Lung (tissue), 12 donors: Measurements from ENCODE around the gene ERBB4. TPM values are rescaled to one million over a fixed set of nuclear protein-coding genes. Genes with fewer than 3 reads are reported as not detected.

Experiments
- ATAC-seq: fragments of 200-7000 bp; cut with Tn5 transposase; one replicate; pipeline ENCODE4 v1.9.1; 2020; ENCODE audit warnings: moderate number of reproducible peaks; ENCODE audit not compliant: insufficient read depth, low FRiP score
- DNase-seq, 3 donors: peaks; one replicate each; pipeline ENCODE4 v3.0.0-alpha.2; 2013 to 2017
- H3K27ac ChIP-seq, 2 donors: one replicate each; pipeline ENCODE4 v1.5.1; 2013; ENCODE audit warnings: mild to moderate bottlenecking in 2 of 2, moderate library complexity in 2 of 2, control low read depth in 1 of 2, inconsistent platforms in 1 of 2, low read depth in 1 of 2, low read length in 1 of 2
- H3K27me3 ChIP-seq, 3 donors: one replicate each; pipeline ENCODE4 v1.5.1; 2013; ENCODE audit warnings: low read length in 2 of 3; ENCODE audit not compliant: control insufficient read depth in 3 of 3, insufficient read depth in 3 of 3
- H3K36me3 ChIP-seq, 4 donors: one replicate each; pipeline ENCODE4 v1.5.1; 2013; ENCODE audit warnings: low read length in 4 of 4, mild to moderate bottlenecking in 1 of 4, moderate library complexity in 1 of 4; ENCODE audit not compliant: control insufficient read depth in 4 of 4, insufficient read depth in 4 of 4
- H3K4me1 ChIP-seq, 5 donors: one replicate each; pipeline ENCODE4 v1.5.1; 2013; ENCODE audit warnings: low read length in 5 of 5, mild to moderate bottlenecking in 2 of 5, moderate library complexity in 1 of 5; ENCODE audit not compliant: control insufficient read depth in 5 of 5, insufficient read depth in 5 of 5
- H3K4me3 ChIP-seq: one replicate; pipeline ENCODE4 v1.5.1; 2013; ENCODE audit warnings: mild to moderate bottlenecking, control low read depth, moderate library complexity
- H3K9ac ChIP-seq, 2 donors: one replicate each; pipeline ENCODE4 v1.5.1; 2013; ENCODE audit warnings: low read length in 2 of 2, control low read depth in 1 of 2; ENCODE audit not compliant: insufficient read depth in 1 of 2
- H3K9me3 ChIP-seq, 4 donors: one replicate each; pipeline ENCODE4 v1.5.1; 2013; ENCODE audit warnings: low read length in 3 of 4, mild to moderate bottlenecking in 1 of 4, moderate library complexity in 1 of 4; ENCODE audit not compliant: control insufficient read depth in 4 of 4, insufficient read depth in 3 of 4
- CTCF ChIP-seq: IDR thresholded peaks from 2 replicates; pipeline ENCODE4 v1.5.1; 2012; ENCODE audit warnings: mild to moderate bottlenecking; ENCODE audit errors: control extremely low read depth, extremely low read depth
- WGBS, 2 donors: extraction: QIAGEN DNeasy Blood & Tissue Kit; methylation state at CpG; one replicate each; pipeline ENCODE4 v1.1.7; 2013; 5-methylcytosine and 5-hydroxymethylcytosine counted together
- polyA plus RNA-seq, 2 donors: library from polyadenylated mRNA; stranded (reverse); fragments of 200-250 nt; gene quantifications; one replicate each; pipeline ENCODE4 v1.2.1, GENCODE V29; 2013
- total RNA-seq, 2 donors: library from RNA; depleted of rRNA in 1 of 2; stranded (reverse); fragments of >200 nt in 1 of 2; gene quantifications; one replicate each; pipeline ENCODE4 v1.2.1, GENCODE V29; 2014 to 2021
- donor health status: control.
- donor health status: control.
- donor health status: Bipolar disorder and iron deficiency.
- donor health status: healthy.
- donor health status: DM: yes; HTN: yes; CAD: no.

Gene ERBB4
- total and polyA plus RNA-seq, 4 donors = 0.41 to 16.8 (median 5.3) TPM

GRCh38 chr2:212226114-212226513, 312.5 kb downstream of the ERBB4 start:
- Histone ChIP-seq H3K9me3 (no peaks in the 10 kb centered on the region), H3K4me3 (no peak overlapping the region), H3K36me3 (no peaks in the 10 kb centered on the region), H3K27ac (no peak overlapping the region), H3K9ac (no peak overlapping the region), H3K4me1 (peaks cover 0 to 17% (median 5%) of the 10 kb centered on the region in 5 donors), H3K27me3 (peaks cover 0 to 4% (median 0%) of the 10 kb centered on the region in 3 donors)
- WGBS, 2 donors = 84 to 91% methylated on average over 1 of the region's 1 CpG
- ATAC-seq = no peak
- DNase-seq = no peak
- TF ChIP-seq CTCF = no peak

DNA sequence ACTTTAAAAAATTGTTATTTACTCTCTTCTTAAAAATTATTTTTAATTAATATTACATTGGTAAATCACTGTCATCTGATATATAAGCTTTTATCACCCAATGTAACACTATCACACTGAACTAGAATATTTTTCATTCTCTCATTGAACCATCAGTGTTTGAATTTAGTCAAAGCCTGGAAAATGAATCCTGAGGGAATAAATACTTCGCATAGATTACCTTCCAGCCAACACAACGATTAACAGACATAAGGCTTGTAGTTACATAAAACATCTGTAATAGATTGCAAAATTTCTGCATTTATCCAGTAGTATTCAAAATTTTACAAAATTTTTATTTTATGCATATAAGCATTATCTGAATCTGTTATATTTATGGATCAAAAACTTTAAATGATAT, 314.9 kb downstream of the ERBB4 start:
- ATAC-seq = no peak
- no peak for TF ChIP-seq CTCF
- Histone ChIP-seq H3K9ac (no peak overlapping the region), H3K36me3 (no peaks in the 10 kb centered on the region), H3K27ac (no peak overlapping the region), H3K4me1 (peaks cover 0 to 11% (median 3%) of the 10 kb centered on the region in 5 donors), H3K4me3 (no peak overlapping the region), H3K27me3 (peaks cover 0 to 4% (median 0%) of the 10 kb centered on the region in 3 donors), H3K9me3 (no peaks in the 10 kb centered on the region)
- WGBS, 2 donors = 72 to 81% methylated on average over 2 of the region's 2 CpGs
- no peak for DNase-seq

- H3K27me3 ChIP-seq = no peaks in the 10 kb centered on the region
- H3K27ac ChIP-seq = no peak overlapping the region
- no peaks in the 10 kb centered on the region for H3K9me3 ChIP-seq
- H3K4me3 ChIP-seq = no peak overlapping the region
- no peaks in the 10 kb centered on the region for H3K4me1 ChIP-seq
- DNase-seq = no peak
- WGBS, 2 donors = 60 to 61% methylated on average over 1 of the region's 1 CpG
- ATAC-seq = no peak
- TF ChIP-seq CTCF = no peak
- no peaks in the 10 kb centered on the region for H3K36me3 ChIP-seq
- H3K9ac ChIP-seq = no peak overlapping the region
Observed at GRCh38 chr2:212213191-212213590, 325.4 kb downstream of the ERBB4 start.

- no peak for TF ChIP-seq CTCF
- ATAC-seq (no peak), DNase-seq (no peak)
- H3K9me3 ChIP-seq = no peaks in the 10 kb centered on the region
- H3K27ac ChIP-seq = no peak overlapping the region
- WGBS, 2 donors = 54 to 65% methylated on average over 1 of the region's 1 CpG
- no peak overlapping the region for H3K4me3 ChIP-seq
- no peak overlapping the region for H3K9ac ChIP-seq
- H3K4me1 ChIP-seq = no peaks in the 10 kb centered on the region
- no peaks in the 10 kb centered on the region for H3K27me3 ChIP-seq
- no peaks in the 10 kb centered on the region for H3K36me3 ChIP-seq
Observed at GRCh38 chr2:212208467-212208866, 330.1 kb downstream of the ERBB4 start.
